SH-SY5Y (cell line): ENCODE results near the gene PSMB5.

Experiments used
- GATA2 ChIP-seq: IDR thresholded peaks from 2 replicates; pipeline ENCODE4 v1.6.1; 2011; ENCODE audit warnings: mild to moderate bottlenecking, low read depth, low read length
- GATA3 ChIP-seq: IDR thresholded peaks from 2 replicates; pipeline ENCODE4 v1.6.1; 2011; ENCODE audit warnings: low read depth, mild to moderate bottlenecking, low read length, moderate library complexity

DNA sequence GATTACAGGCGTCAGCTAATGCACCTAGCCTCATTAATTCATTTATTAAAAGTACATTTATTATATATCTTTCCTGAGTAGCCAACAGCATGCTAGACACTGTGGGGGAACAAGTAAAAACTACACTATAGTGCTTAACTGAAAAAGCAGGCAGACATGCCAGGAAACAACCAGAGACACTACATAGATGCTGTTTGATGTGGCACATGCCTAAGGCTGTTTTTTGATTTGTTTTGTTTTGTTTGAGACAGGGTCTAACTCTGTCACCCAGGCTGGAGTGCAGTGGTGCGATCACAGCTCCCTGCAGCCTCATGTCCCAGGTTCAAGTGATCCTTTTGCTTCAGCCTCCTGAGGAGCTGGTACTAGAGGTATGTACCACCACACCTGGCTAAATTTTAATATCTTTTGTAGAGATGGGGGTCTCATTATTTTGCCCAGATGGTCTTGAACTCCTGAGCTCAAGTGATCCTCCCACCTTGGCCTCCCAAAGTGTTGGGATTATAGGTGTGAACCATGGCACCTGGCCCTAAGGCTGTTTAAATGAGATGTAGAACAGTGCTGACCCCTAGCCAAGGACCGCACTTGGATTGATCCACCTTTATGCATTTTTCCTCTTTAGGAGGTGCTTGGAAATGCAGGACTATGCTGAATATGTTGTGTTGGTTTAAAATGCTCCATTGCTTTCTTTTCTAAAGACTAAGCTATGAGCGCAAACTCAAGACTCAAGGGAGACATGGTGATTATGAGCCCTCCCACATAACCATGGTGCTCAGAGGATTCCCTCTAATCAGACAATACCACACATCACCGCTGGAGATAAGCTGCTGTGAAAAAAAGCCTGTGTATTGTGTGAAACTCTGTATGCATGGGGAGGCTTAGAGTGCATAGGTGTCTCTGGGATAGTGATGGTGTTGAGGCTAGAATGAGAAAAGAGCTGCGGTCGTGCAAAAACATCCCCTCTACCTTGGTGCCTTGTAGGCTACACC is 14.3 kb downstream of the PSMB5 start:
- no peak for TF ChIP-seq GATA2
- no peak for TF ChIP-seq GATA3
